K562 (cell line): ENCODE results near the gene SLC25A18.

Experiments used
- E2F4 ChIP-seq: sonication (generic); formaldehyde crosslinking; IDR thresholded peaks from 2 replicates; pipeline ENCODE4 v1.8.0; 2022; ENCODE audit warnings: mild to moderate bottlenecking, low read depth, missing genetic modification reagents
- ELF4 ChIP-seq: fragments of 450-650 bp; formaldehyde crosslinking; IDR thresholded peaks from 2 replicates; pipeline ENCODE4 v1.4.0; 2022; ENCODE audit warnings: missing genetic modification characterization
- HDAC2 ChIP-seq: fragments of 450-650 bp; IDR thresholded peaks from 2 replicates; pipeline ENCODE4 v1.6.1; 2016; ENCODE audit warnings: mild to moderate bottlenecking
- HDAC6 ChIP-seq: IDR thresholded peaks from 2 replicates; pipeline ENCODE4 v1.6.1; 2012; ENCODE audit warnings: low read depth, mild to moderate bottlenecking, control low read depth, inconsistent platforms, low read length, moderate library complexity
- MYBL2 ChIP-seq, 2 experiments: fragments of 450-650 bp in 1 of 2; sonication (generic) in 1 of 2; formaldehyde crosslinking in 1 of 2; IDR thresholded peaks; 2 replicates each; pipeline versions ENCODE4 v1.6.1 to v1.8.1; 2017 to 2022; ENCODE audit warnings: borderline replicate concordance in 1 of 2, inconsistent platforms in 1 of 2, low read depth in 1 of 2, mild to moderate bottlenecking in 1 of 2, missing genetic modification reagents in 1 of 2, moderate library complexity in 1 of 2
- MYNN ChIP-seq, 2 experiments: sonication (generic); formaldehyde crosslinking in 1 of 2; IDR thresholded peaks; 2 replicates each; pipeline versions ENCODE4 v1.5.0 to v1.6.1; 2016 to 2020; ENCODE audit warnings: antibody characterized with exemption in 1 of 2, missing genetic modification reagents in 1 of 2
- PCBP2 ChIP-seq: fragments of 200-400 bp; formaldehyde crosslinking; IDR thresholded peaks from 2 replicates; pipeline ENCODE4 v1.6.1; 2018; ENCODE audit warnings: low read length, low read depth, mild to moderate bottlenecking, moderate library complexity; ENCODE audit not compliant: poor library complexity, severe bottlenecking
- PHB2 ChIP-seq: fragments of 450-650 bp; IDR thresholded peaks from 2 replicates; pipeline ENCODE4 v1.6.1; 2017; ENCODE audit warnings: low read depth
- PML ChIP-seq: IDR thresholded peaks from 2 replicates; pipeline ENCODE4 v1.6.1; 2012; ENCODE audit warnings: low read length, inconsistent platforms
- RNF2 ChIP-seq: sonication (generic); IDR thresholded peaks from 2 replicates; pipeline ENCODE4 v1.6.1; 2016
- ZNF239 ChIP-seq: fragments of 250-450 bp; sonication (Bioruptor Pico); IDR thresholded peaks from 2 replicates; pipeline ENCODE4 v1.4.0; 2020; ENCODE audit warnings: mild to moderate bottlenecking
- ZNF41 ChIP-seq: fragments of 250-450 bp; sonication (Bioruptor Pico); conservative IDR thresholded peaks from 2 replicates; pipeline ENCODE4 v1.4.0; 2020; ENCODE audit warnings: mild to moderate bottlenecking
- ZNF778 ChIP-seq: fragments of 450-650 bp; formaldehyde crosslinking; IDR thresholded peaks from 2 replicates; pipeline ENCODE4 v1.4.0; 2020; ENCODE audit warnings: mild to moderate bottlenecking, moderate library complexity
- TF ChIP-seq, protein P1 (sequence below), 3 experiments: IDR thresholded peaks in 2 of 3; conservative IDR thresholded peaks in 1 of 3; 2 replicates each; pipeline ENCODE4 v1.5.1; 2011 to 2012; ENCODE audit warnings: low read length in 3 of 3, mild to moderate bottlenecking in 3 of 3, control low read depth in 2 of 3, improper control_type of control experiment in 1 of 3, inconsistent platforms in 1 of 3, low read depth in 1 of 3, mixed read lengths in 1 of 3, moderate library complexity in 1 of 3; ENCODE audit not compliant: insufficient read depth in 2 of 3

DNA sequence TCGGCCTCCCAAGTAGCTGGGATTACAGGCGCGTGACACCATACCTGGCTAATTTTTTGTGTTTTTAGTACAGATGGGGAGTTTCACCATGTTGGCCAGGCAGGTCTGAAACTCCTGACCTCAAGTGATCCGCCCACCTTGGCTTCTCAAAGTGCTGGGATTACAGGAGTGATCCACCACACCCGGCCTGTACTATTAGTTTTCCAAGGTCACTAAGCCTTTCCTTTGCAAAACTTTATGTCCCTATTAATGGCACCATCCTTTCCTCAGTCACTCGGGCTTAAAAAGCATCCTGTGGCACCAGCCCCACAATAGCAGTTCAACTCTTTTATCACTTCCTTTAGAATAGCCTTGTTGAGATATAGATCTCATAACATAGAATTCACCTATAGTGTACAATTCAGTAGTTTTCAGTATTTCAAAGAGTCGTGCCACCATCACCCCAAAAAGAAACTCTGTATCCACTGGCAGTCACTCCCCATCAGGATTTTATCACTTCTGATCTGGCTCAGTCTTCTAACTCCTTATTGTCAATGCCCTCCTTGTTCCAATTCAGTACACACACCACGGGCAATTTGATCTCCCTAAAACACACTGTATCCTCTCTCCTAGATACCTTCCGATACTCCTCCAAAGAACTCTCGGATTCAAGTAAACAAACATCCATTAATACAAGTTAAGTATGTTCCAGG is 74.3 kb downstream of the SLC25A18 start:
- no peak for TF ChIP-seq HDAC2
- TF ChIP-seq, protein P1, sequence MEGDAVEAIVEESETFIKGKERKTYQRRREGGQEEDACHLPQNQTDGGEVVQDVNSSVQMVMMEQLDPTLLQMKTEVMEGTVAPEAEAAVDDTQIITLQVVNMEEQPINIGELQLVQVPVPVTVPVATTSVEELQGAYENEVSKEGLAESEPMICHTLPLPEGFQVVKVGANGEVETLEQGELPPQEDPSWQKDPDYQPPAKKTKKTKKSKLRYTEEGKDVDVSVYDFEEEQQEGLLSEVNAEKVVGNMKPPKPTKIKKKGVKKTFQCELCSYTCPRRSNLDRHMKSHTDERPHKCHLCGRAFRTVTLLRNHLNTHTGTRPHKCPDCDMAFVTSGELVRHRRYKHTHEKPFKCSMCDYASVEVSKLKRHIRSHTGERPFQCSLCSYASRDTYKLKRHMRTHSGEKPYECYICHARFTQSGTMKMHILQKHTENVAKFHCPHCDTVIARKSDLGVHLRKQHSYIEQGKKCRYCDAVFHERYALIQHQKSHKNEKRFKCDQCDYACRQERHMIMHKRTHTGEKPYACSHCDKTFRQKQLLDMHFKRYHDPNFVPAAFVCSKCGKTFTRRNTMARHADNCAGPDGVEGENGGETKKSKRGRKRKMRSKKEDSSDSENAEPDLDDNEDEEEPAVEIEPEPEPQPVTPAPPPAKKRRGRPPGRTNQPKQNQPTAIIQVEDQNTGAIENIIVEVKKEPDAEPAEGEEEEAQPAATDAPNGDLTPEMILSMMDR (IDR thresholded peaks at IDR 0.05 in 2 of 3, conservative IDR thresholded peaks at IDR 0.05 in 1 of 3; ENCODE audit: insufficient read depth in 2 of 3, low read depth in 1 of 3, low read length in 3 of 3): no peak
- TF ChIP-seq RNF2: no peak
- TF ChIP-seq MYNN (IDR thresholded peaks at IDR 0.05): no peak
- TF ChIP-seq MYNN (CRISPR knock-in tag; IDR thresholded peaks at IDR 0.05): no peak
- TF ChIP-seq PCBP2: no peak
- TF ChIP-seq PHB2: no peak
- TF ChIP-seq ZNF239 (CRISPR knock-in tag): no peak
- no peak for TF ChIP-seq HDAC6
- no peak for TF ChIP-seq MYBL2 (IDR thresholded peaks at IDR 0.05; ENCODE audit: low read depth)
- no peak for TF ChIP-seq MYBL2 (CRISPR knock-in tag; IDR thresholded peaks at IDR 0.05; ENCODE audit: borderline replicate concordance)
- TF ChIP-seq ELF4 (CRISPR knock-in tag): no peak
- TF ChIP-seq ZNF778 (CRISPR knock-in tag): no peak
- no peak for TF ChIP-seq E2F4 (CRISPR knock-in tag)
- no peak for TF ChIP-seq PML
- no peak for TF ChIP-seq ZNF41 (CRISPR knock-in tag)
